DOHH2 (cell line): Measurements from ENCODE around the gene CEBPA.

Experiments
- CTCF ChIP-seq: fragments of 200-600 bp; sonication (generic); IDR thresholded peaks from one replicate; pipeline ENCODE4 v1.5.1; 2014; ENCODE audit warnings: antibody characterized with exemption, mild to moderate bottlenecking, low read depth, low read length; ENCODE audit not compliant: poor library complexity, severe bottlenecking
- EZH2phosphoT487 ChIP-seq: fragments of 200-600 bp; sonication (generic); IDR thresholded peaks from 2 replicates; pipeline ENCODE4 v1.6.1; 2017; ENCODE audit warnings: borderline replicate concordance, mild to moderate bottlenecking, antibody characterized with exemption, low read length, moderate library complexity, mixed read lengths

GRCh38 chr19:33339016-33339984, 37.0 kb upstream of the CEBPA start:
- TF ChIP-seq CTCF (no peak), EZH2phosphoT487 (no peak)
